Esophagus muscularis mucosa (tissue), 4 donors: ENCODE measurements around the gene TFF2.

Source experiments
- EP300 ChIP-seq: sonication (generic); formaldehyde crosslinking; IDR thresholded peaks from one replicate; pipeline ENCODE4 v1.6.1; 2017; ENCODE audit warnings: antibody characterized with exemption
- POLR2A ChIP-seq: fragments of 450-650 bp; IDR thresholded peaks from one replicate; pipeline ENCODE4 v1.6.1; 2017; ENCODE audit warnings: antibody characterized with exemption, moderate library complexity, mild to moderate bottlenecking, low read depth
- POLR2AphosphoS5 ChIP-seq, 2 donors: sonication (generic); formaldehyde crosslinking; IDR thresholded peaks; one replicate each; pipeline ENCODE4 v1.6.1; 2017; ENCODE audit warnings: antibody characterized with exemption in 2 of 2
- TF ChIP-seq, protein P1 (sequence below), 3 experiments: fragments of 200-600 bp in 2 of 3; fragments of 450-650 bp in 1 of 3; sonication (generic) in 2 of 3; IDR thresholded peaks; one replicate each; pipeline ENCODE4 v1.5.1; 2017 to 2019; ENCODE audit warnings: antibody characterized with exemption in 3 of 3, mild to moderate bottlenecking in 2 of 3, moderate library complexity in 1 of 3

GRCh38 chr21:42384989-42385388, 34.2 kb upstream of the TFF2 start:
- TF ChIP-seq, protein P1, sequence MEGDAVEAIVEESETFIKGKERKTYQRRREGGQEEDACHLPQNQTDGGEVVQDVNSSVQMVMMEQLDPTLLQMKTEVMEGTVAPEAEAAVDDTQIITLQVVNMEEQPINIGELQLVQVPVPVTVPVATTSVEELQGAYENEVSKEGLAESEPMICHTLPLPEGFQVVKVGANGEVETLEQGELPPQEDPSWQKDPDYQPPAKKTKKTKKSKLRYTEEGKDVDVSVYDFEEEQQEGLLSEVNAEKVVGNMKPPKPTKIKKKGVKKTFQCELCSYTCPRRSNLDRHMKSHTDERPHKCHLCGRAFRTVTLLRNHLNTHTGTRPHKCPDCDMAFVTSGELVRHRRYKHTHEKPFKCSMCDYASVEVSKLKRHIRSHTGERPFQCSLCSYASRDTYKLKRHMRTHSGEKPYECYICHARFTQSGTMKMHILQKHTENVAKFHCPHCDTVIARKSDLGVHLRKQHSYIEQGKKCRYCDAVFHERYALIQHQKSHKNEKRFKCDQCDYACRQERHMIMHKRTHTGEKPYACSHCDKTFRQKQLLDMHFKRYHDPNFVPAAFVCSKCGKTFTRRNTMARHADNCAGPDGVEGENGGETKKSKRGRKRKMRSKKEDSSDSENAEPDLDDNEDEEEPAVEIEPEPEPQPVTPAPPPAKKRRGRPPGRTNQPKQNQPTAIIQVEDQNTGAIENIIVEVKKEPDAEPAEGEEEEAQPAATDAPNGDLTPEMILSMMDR (IDR thresholded peaks at IDR 0.05): no peak
- TF ChIP-seq POLR2A (no peak), EP300 (no peak), POLR2AphosphoS5 (IDR thresholded peaks at IDR 0.05) (no peak)
